Measurements from ENCODE around the gene STX19.

DNA sequence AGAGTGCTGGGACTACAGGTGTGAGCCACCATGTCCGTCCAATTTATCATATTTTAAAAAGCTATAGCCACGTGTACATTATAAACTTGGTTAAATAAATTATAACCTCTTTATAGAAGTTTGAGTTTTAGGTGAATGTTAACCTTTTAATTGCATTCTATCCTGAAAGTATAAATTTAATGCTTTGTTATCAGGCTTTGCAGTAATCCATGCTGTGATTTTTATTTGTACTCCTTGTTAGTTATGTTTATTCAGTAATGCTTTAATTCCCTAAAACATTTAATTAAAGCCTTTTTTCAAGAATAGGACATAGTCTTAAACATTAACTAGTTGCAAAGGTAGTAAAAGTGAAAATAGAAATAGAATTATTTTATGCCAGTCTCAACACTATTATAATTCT is 36.8 kb downstream of the STX19 start:
- TF ChIP-seq, protein P1, sequence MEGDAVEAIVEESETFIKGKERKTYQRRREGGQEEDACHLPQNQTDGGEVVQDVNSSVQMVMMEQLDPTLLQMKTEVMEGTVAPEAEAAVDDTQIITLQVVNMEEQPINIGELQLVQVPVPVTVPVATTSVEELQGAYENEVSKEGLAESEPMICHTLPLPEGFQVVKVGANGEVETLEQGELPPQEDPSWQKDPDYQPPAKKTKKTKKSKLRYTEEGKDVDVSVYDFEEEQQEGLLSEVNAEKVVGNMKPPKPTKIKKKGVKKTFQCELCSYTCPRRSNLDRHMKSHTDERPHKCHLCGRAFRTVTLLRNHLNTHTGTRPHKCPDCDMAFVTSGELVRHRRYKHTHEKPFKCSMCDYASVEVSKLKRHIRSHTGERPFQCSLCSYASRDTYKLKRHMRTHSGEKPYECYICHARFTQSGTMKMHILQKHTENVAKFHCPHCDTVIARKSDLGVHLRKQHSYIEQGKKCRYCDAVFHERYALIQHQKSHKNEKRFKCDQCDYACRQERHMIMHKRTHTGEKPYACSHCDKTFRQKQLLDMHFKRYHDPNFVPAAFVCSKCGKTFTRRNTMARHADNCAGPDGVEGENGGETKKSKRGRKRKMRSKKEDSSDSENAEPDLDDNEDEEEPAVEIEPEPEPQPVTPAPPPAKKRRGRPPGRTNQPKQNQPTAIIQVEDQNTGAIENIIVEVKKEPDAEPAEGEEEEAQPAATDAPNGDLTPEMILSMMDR (IDR thresholded peaks at IDR 0.05) = no peak
- TF ChIP-seq ZFX (IDR thresholded peaks at IDR 0.05; ENCODE audit: borderline replicate concordance) = no peak
